GM12878 (cell line): ENCODE results near the gene SOWAHC. TPM values are rescaled to one million over a fixed set of nuclear protein-coding genes. Genes with fewer than 3 reads are reported as not detected.

Experiments used
- IKZF1 ChIP-seq: fragments of 450-650 bp; conservative IDR thresholded peaks from 2 replicates; pipeline ENCODE4 v1.6.1; 2017; ENCODE audit warnings: antibody characterized with exemption, mild to moderate bottlenecking
- IKZF2 ChIP-seq, 2 experiments: fragments of 450-650 bp; IDR thresholded peaks; 2 replicates each; pipeline ENCODE4 v1.6.1; 2017; ENCODE audit warnings: mild to moderate bottlenecking in 2 of 2, moderate library complexity in 2 of 2
- NR2C2 ChIP-seq: IDR thresholded peaks from 2 replicates; pipeline ENCODE4 v1.6.1; 2011; ENCODE audit warnings: borderline replicate concordance, low read depth; ENCODE audit not compliant: control insufficient read depth, insufficient read length
- POU2F2 ChIP-seq: IDR thresholded peaks from 3 replicates; pipeline ENCODE4 v1.6.1; 2011; ENCODE audit warnings: low read depth, mild to moderate bottlenecking, low read length, borderline replicate concordance
- TBL1XR1 ChIP-seq: IDR thresholded peaks from 2 replicates; pipeline ENCODE4 v1.6.1; 2012; ENCODE audit warnings: low read depth, low read length, improper control_type of control experiment
- polyA plus RNA-seq, 11 experiments: library from polyadenylated mRNA; depleted of rRNA in 4 of 11; unstranded in 6 of 11; stranded (reverse) in 5 of 11; fragments of >200 nt; fragmentation: Nextera tagmentation in 4 of 11; fragmentation: Illumina TruSeq in 1 of 11; extraction: Ambion mirVana in 4 of 11; extraction: Trizol in 1 of 11; gene quantifications; 1 replicate in 1 of 11; 2 replicates in 10 of 11; pipeline versions ENCODE4 v1.2.1 to v1.2.3, GENCODE V29; 2011 to 2016; ENCODE audit warnings: inconsistent platforms in 2 of 11, missing spikeins in 2 of 11, low read depth in 1 of 11
- total RNA-seq, 4 experiments: library from RNA; depleted of rRNA in 3 of 4; stranded (reverse); fragments of >200 nt in 3 of 4; fragmentation: Illumina TruSeq in 1 of 4; extraction: Trizol in 1 of 4; gene quantifications; 2 replicates each; pipeline versions ENCODE4 v1.2.1 to v1.2.3, GENCODE V29; 2013 to 2021
- TF ChIP-seq, protein P1 (sequence below): fragments of 450-650 bp; IDR thresholded peaks from 2 replicates; pipeline ENCODE4 v1.6.1; 2016; ENCODE audit warnings: mild to moderate bottlenecking
- TF ChIP-seq, protein P2 (sequence below): IDR thresholded peaks from 2 replicates; pipeline ENCODE4 v1.6.1; 2012; ENCODE audit warnings: mild to moderate bottlenecking, low read depth, low read length
- TF ChIP-seq, protein P3 (sequence below): fragments of 450-650 bp; IDR thresholded peaks from 2 replicates; pipeline ENCODE4 v1.6.1; 2017; ENCODE audit warnings: low read depth, mild to moderate bottlenecking, moderate library complexity
- TF ChIP-seq, protein P4 (sequence below): IDR thresholded peaks from 2 replicates; pipeline ENCODE4 v1.6.1; 2012; ENCODE audit warnings: low read depth, low read length, improper control_type of control experiment

SOWAHC gene
- total and polyA plus RNA-seq, 10 of the 15 experiments (the other 5 are each of a cell fraction or from before 2014, with no cell fraction given) = 0.48 to 2.6 (median 1.8) TPM

DNA sequence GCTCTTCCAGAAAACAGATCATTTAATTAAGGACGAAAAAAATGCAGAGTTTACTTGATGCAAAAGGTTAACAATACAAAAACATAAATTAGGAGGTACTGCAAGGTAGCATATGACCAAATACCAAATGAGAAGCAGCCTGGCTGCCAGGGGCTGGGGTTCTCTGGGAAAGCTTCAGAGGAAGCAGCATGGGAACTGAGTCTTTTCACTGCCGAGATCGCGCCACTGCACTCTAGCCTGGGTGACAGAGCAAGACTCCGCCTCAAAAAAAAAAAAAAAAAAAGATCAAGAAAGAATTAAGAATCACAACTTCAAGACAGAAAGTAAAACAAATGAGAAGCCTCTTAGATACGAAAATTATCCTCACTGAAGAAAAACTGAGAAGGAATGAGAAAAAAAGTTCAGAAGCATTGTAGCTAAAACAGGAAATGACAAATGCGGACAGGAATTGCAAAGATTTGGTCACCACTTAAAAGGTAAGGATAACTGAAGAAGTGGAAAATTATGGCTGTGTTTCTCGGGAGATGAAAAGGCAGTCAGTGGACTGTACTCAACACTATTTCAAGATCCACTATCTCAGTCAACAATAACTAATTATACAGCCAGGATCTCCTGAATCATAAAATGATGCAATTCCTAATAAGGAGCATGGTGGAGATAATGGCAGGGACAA, 4.7 kb upstream of the SOWAHC start (continued):
- TF ChIP-seq, protein P1, sequence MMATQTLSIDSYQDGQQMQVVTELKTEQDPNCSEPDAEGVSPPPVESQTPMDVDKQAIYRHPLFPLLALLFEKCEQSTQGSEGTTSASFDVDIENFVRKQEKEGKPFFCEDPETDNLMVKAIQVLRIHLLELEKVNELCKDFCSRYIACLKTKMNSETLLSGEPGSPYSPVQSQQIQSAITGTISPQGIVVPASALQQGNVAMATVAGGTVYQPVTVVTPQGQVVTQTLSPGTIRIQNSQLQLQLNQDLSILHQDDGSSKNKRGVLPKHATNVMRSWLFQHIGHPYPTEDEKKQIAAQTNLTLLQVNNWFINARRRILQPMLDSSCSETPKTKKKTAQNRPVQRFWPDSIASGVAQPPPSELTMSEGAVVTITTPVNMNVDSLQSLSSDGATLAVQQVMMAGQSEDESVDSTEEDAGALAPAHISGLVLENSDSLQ = no peak
- TF ChIP-seq, protein P2, sequence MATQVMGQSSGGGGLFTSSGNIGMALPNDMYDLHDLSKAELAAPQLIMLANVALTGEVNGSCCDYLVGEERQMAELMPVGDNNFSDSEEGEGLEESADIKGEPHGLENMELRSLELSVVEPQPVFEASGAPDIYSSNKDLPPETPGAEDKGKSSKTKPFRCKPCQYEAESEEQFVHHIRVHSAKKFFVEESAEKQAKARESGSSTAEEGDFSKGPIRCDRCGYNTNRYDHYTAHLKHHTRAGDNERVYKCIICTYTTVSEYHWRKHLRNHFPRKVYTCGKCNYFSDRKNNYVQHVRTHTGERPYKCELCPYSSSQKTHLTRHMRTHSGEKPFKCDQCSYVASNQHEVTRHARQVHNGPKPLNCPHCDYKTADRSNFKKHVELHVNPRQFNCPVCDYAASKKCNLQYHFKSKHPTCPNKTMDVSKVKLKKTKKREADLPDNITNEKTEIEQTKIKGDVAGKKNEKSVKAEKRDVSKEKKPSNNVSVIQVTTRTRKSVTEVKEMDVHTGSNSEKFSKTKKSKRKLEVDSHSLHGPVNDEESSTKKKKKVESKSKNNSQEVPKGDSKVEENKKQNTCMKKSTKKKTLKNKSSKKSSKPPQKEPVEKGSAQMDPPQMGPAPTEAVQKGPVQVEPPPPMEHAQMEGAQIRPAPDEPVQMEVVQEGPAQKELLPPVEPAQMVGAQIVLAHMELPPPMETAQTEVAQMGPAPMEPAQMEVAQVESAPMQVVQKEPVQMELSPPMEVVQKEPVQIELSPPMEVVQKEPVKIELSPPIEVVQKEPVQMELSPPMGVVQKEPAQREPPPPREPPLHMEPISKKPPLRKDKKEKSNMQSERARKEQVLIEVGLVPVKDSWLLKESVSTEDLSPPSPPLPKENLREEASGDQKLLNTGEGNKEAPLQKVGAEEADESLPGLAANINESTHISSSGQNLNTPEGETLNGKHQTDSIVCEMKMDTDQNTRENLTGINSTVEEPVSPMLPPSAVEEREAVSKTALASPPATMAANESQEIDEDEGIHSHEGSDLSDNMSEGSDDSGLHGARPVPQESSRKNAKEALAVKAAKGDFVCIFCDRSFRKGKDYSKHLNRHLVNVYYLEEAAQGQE = no peak
- TF ChIP-seq IKZF1 (peak; percentile 37; the same call in 1 of the 2 replicates), NR2C2 (no peak), IKZF2 (IDR thresholded peaks at IDR 0.05) (peak; percentile 35 to 55; a peak in 2 of 4 replicates), TBL1XR1 (no peak), POU2F2 (no peak)
- TF ChIP-seq, protein P3, sequence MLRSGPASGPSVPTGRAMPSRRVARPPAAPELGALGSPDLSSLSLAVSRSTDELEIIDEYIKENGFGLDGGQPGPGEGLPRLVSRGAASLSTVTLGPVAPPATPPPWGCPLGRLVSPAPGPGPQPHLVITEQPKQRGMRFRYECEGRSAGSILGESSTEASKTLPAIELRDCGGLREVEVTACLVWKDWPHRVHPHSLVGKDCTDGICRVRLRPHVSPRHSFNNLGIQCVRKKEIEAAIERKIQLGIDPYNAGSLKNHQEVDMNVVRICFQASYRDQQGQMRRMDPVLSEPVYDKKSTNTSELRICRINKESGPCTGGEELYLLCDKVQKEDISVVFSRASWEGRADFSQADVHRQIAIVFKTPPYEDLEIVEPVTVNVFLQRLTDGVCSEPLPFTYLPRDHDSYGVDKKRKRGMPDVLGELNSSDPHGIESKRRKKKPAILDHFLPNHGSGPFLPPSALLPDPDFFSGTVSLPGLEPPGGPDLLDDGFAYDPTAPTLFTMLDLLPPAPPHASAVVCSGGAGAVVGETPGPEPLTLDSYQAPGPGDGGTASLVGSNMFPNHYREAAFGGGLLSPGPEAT = peak; percentile 33; the same call in 1 of the 2 replicates
- TF ChIP-seq, protein P4, sequence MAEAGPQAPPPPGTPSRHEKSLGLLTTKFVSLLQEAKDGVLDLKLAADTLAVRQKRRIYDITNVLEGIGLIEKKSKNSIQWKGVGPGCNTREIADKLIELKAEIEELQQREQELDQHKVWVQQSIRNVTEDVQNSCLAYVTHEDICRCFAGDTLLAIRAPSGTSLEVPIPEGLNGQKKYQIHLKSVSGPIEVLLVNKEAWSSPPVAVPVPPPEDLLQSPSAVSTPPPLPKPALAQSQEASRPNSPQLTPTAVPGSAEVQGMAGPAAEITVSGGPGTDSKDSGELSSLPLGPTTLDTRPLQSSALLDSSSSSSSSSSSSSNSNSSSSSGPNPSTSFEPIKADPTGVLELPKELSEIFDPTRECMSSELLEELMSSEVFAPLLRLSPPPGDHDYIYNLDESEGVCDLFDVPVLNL = no peak
- TF ChIP-seq, all 136 proteins: peak for 12
